Mucosa of descending colon (tissue), 3 donors: ENCODE results near the gene UNC13B. TPM values are rescaled to one million over a fixed set of nuclear protein-coding genes. Genes with fewer than 3 reads are reported as not detected.

Experiments
- ATAC-seq: fragments of 200-7000 bp; cut with Tn5 transposase; one replicate; pipeline ENCODE4 v1.9.1; 2020; ENCODE audit warnings: mild to moderate bottlenecking, moderate library complexity
- DNase-seq, 3 donors: peaks; one replicate each; pipeline ENCODE4 v3.0.0-alpha.2; 2020
- H3K36me3 ChIP-seq: fragments of 200-600 bp; one replicate; pipeline ENCODE4 v1.8.0; 2021; ENCODE audit warnings: low read depth, mild to moderate bottlenecking
- H3K4me1 ChIP-seq: fragments of 200-600 bp; one replicate; pipeline ENCODE4 v1.8.0; 2021; ENCODE audit warnings: low read depth, mild to moderate bottlenecking
- H3K4me3 ChIP-seq: fragments of 200-600 bp; one replicate; pipeline ENCODE4 v1.8.0; 2021; ENCODE audit warnings: mild to moderate bottlenecking
- H3K9me3 ChIP-seq: fragments of 200-600 bp; one replicate; pipeline ENCODE4 v1.8.0; 2021; ENCODE audit warnings: mild to moderate bottlenecking
- intact Hi-C, 2 donors: fragments of 100-400 bp; cut with DNase I in 1 of 2; cut with micrococcal nuclease in 1 of 2; formaldehyde crosslinking; loops; one replicate each; pipeline versions ENCODE4 v1.11.0 to v1.11.1; 2022; cut with DNase I, micrococcal nuclease
- total RNA-seq, 3 donors: library from RNA; stranded (reverse); fragmentation: NEBNext Ultra II Directional in 2 of 3; extraction: Animal tissue kit (Norgen Biotek cat#: 25700) in 2 of 3; gene quantifications; one replicate each; pipeline versions ENCODE4 v1.2.1 to v1.2.4, GENCODE V29; 2021 to 2023
- TF ChIP-seq, protein P1 (sequence below): fragments of 200-600 bp; IDR thresholded peaks from one replicate; pipeline ENCODE4 v1.8.0; 2022; ENCODE audit warnings: antibody characterized with exemption, mild to moderate bottlenecking
- donor health status: DM: no; HTN: no; CAD: no; lungs with moderate emphysema.
- donor health status: DM: no; HTN: no; CAD: no.
- donor health status: DM: no; HTN: yes; CAD: no.

UNC13B gene
- total RNA-seq, 3 donors from 2014 or later = 42.9 to 68.2 (median 50.9) TPM

GRCh38 chr9:35186524-35186923 lies 24.7 kb downstream of the UNC13B start:
- Histone ChIP-seq H3K4me1 (no peaks in the 10 kb centered on the region), H3K4me3 (no peak overlapping the region), H3K36me3 (no peaks in the 10 kb centered on the region), H3K9me3 (peaks cover 17% of the 10 kb centered on the region)
- TF ChIP-seq, protein P1, sequence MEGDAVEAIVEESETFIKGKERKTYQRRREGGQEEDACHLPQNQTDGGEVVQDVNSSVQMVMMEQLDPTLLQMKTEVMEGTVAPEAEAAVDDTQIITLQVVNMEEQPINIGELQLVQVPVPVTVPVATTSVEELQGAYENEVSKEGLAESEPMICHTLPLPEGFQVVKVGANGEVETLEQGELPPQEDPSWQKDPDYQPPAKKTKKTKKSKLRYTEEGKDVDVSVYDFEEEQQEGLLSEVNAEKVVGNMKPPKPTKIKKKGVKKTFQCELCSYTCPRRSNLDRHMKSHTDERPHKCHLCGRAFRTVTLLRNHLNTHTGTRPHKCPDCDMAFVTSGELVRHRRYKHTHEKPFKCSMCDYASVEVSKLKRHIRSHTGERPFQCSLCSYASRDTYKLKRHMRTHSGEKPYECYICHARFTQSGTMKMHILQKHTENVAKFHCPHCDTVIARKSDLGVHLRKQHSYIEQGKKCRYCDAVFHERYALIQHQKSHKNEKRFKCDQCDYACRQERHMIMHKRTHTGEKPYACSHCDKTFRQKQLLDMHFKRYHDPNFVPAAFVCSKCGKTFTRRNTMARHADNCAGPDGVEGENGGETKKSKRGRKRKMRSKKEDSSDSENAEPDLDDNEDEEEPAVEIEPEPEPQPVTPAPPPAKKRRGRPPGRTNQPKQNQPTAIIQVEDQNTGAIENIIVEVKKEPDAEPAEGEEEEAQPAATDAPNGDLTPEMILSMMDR = no peak
- intact Hi-C loops = no loop called here
- peak; percentile 65 to 68 (median 66) for DNase-seq
- peak; percentile 95 for ATAC-seq

DNA sequence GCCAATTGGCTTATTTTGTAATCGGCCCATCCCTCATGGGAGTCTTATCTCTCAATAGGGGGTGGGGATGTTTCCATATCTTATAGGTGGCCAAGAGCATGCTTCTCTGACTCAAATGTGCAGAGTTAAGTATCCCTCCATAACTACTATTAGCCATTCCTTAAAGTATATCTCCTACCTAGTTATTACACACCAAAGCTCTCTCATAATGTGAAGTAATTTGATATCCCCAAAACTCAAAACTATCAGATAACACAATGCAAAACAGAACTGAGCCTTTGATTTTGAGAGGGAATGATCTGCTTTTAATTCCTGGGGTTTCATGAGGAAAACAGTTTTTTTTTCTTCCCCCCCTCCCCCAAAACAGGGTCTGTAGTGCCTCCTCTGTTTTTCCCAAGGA lies 28.4 kb downstream of the UNC13B start:
- Histone ChIP-seq H3K9me3 (peaks cover 37% of the 10 kb centered on the region), H3K36me3 (no peaks in the 10 kb centered on the region), H3K4me1 (no peaks in the 10 kb centered on the region), H3K4me3 (no peak overlapping the region)
- TF ChIP-seq, protein P1 = no peak
- ATAC-seq (no peak), DNase-seq (no peak)
- intact Hi-C loops = no loop called here

- TF ChIP-seq, protein P1 = no peak
- no peak for ATAC-seq
- no peaks in the 10 kb centered on the region for H3K36me3 ChIP-seq
- no peak overlapping the region for H3K4me3 ChIP-seq
- H3K4me1 ChIP-seq = no peaks in the 10 kb centered on the region
- DNase-seq = no peak
- intact Hi-C loops = no loop called here
- peaks cover 37% of the 10 kb centered on the region for H3K9me3 ChIP-seq
Measured at GRCh38 chr9:35191105-35191504, 29.3 kb downstream of the UNC13B start.

GRCh38 chr9:35193762-35194161 lies 32.0 kb downstream of the UNC13B start:
- Histone ChIP-seq H3K9me3 (peaks cover 37% of the 10 kb centered on the region), H3K4me3 (no peak overlapping the region), H3K36me3 (no peaks in the 10 kb centered on the region), H3K4me1 (no peaks in the 10 kb centered on the region)
- no peak for ATAC-seq
- DNase-seq = no peak
- intact Hi-C loops = no loop called here
- TF ChIP-seq, protein P1 = no peak

GRCh38 chr9:35195683-35196082 lies 33.9 kb downstream of the UNC13B start:
- DNase-seq (no peak), ATAC-seq (no peak)
- Histone ChIP-seq H3K4me3 (no peak overlapping the region), H3K36me3 (no peaks in the 10 kb centered on the region), H3K4me1 (no peaks in the 10 kb centered on the region), H3K9me3 (peaks cover 37% of the 10 kb centered on the region)
- TF ChIP-seq, protein P1 = no peak
- intact Hi-C loops = no loop called here

- TF ChIP-seq, protein P1 = no peak
- DNase-seq = no peak
Measured at GRCh38 chr9:35198191-35198590, 36.4 kb downstream of the UNC13B start.

More at GRCh38 chr9:35198191-35198590, 36.4 kb downstream of the UNC13B start:
- peaks cover 20% of the 10 kb centered on the region for H3K9me3 ChIP-seq
- H3K4me3 ChIP-seq = no peak overlapping the region
- no peak for ATAC-seq
- H3K4me1 ChIP-seq = no peaks in the 10 kb centered on the region
- H3K36me3 ChIP-seq = no peaks in the 10 kb centered on the region
- intact Hi-C loops = no loop called here
